MM.1S (cell line): Measurements from ENCODE around the gene ARHGEF7.

Source experiments
- DNase-seq: peaks from one replicate; pipeline ENCODE4 v3.0.0-alpha.2; 2015
- H2AFZ ChIP-seq: fragments of 300-600 bp; sonication (generic); 2 replicates; pipeline ENCODE4 v1.6.0; 2016; ENCODE audit warnings: antibody characterized with exemption, low read length
- H3F3A ChIP-seq: fragments of 300-600 bp; sonication (generic); 2 replicates; pipeline ENCODE4 v1.6.1; 2016; ENCODE audit warnings: mild to moderate bottlenecking, antibody characterized with exemption, low read length, moderate library complexity, mixed read lengths; ENCODE audit not compliant: insufficient read depth
- H3K27ac ChIP-seq: fragments of 300-600 bp; sonication (generic); 2 replicates; pipeline ENCODE4 v1.5.1; 2016; ENCODE audit warnings: mild to moderate bottlenecking, low read length
- H3K27me3 ChIP-seq: fragments of 300-600 bp; sonication (generic); replicated peaks from 2 replicates; pipeline ENCODE4 v1.6.0; 2016; ENCODE audit warnings: low read length; ENCODE audit not compliant: insufficient read depth
- H3K36me3 ChIP-seq: fragments of 300-600 bp; sonication (generic); replicated peaks from 2 replicates; pipeline ENCODE4 v1.6.1; 2016; ENCODE audit warnings: mild to moderate bottlenecking, low read length, mixed read lengths; ENCODE audit not compliant: insufficient read depth
- H3K4me1 ChIP-seq: fragments of 300-600 bp; sonication (generic); 2 replicates; pipeline ENCODE4 v1.6.1; 2016; ENCODE audit warnings: low read length, mixed read lengths
- H3K4me2 ChIP-seq: fragments of 300-600 bp; sonication (generic); 2 replicates; pipeline ENCODE4 v1.6.0; 2016; ENCODE audit warnings: low read depth, low read length
- H3K4me3 ChIP-seq: fragments of 300-600 bp; sonication (generic); 2 replicates; pipeline ENCODE4 v1.5.1; 2016; ENCODE audit warnings: low read length, mixed read lengths
- H3K79me2 ChIP-seq: fragments of 300-600 bp; sonication (generic); 2 replicates; pipeline ENCODE4 v1.6.1; 2016; ENCODE audit warnings: mixed run types, low read length, mixed read lengths
- H3K9ac ChIP-seq: fragments of 300-600 bp; sonication (generic); 2 replicates; pipeline ENCODE4 v1.6.1; 2016; ENCODE audit warnings: low read length, mixed read lengths
- H3K9me2 ChIP-seq: fragments of 300-600 bp; sonication (generic); replicated peaks from 2 replicates; pipeline ENCODE4 v1.6.1; 2016; ENCODE audit warnings: mild to moderate bottlenecking, low read length, mixed read lengths; ENCODE audit not compliant: insufficient read depth
- H3K9me3 ChIP-seq: fragments of 300-600 bp; sonication (generic); replicated peaks from 2 replicates; pipeline ENCODE4 v1.6.1; 2016; ENCODE audit warnings: mild to moderate bottlenecking, low read length, mixed read lengths; ENCODE audit not compliant: insufficient read depth
- H4K20me1 ChIP-seq: fragments of 300-600 bp; sonication (generic); 2 replicates; pipeline ENCODE4 v1.6.1; 2016; ENCODE audit warnings: mild to moderate bottlenecking, low read length, moderate library complexity, mixed read lengths; ENCODE audit not compliant: insufficient read depth
- CTCF ChIP-seq: fragments of 300-600 bp; sonication (generic); IDR thresholded peaks from 2 replicates; pipeline ENCODE4 v1.5.1; 2016; ENCODE audit warnings: antibody characterized with exemption, low read length, mixed read lengths
- EZH2 ChIP-seq: fragments of 300-600 bp; sonication (generic); optimal IDR thresholded peaks from 2 replicates; pipeline ENCODE3; 2017; ENCODE audit warnings: low read depth, mild to moderate bottlenecking, antibody characterized with exemption, low read length, mixed read lengths
- EZH2phosphoT487 ChIP-seq: fragments of 300-600 bp; sonication (generic); IDR thresholded peaks from 2 replicates; pipeline ENCODE4 v1.6.1; 2018; ENCODE audit warnings: antibody characterized with exemption, low read length

The ARHGEF7 gene

GRCh38 chr13:111142472-111142871, 27.4 kb downstream of the ARHGEF7 start:
- no peaks in the 10 kb centered on the region for H3K36me3 ChIP-seq
- no peaks in the 10 kb centered on the region for H3K79me2 ChIP-seq
- no peak for DNase-seq
- H3K4me2 ChIP-seq: no peak overlapping the region
- no peak overlapping the region for H3K27ac ChIP-seq
- H3K27me3 ChIP-seq: no peaks in the 10 kb centered on the region
- no peaks in the 10 kb centered on the region for H3K9me2 ChIP-seq
- no peak for TF ChIP-seq CTCF
- TF ChIP-seq EZH2phosphoT487: no peak
- no peak for TF ChIP-seq EZH2
- H2AFZ ChIP-seq: no peak overlapping the region
- H4K20me1 ChIP-seq: no peaks in the 10 kb centered on the region
- H3F3A ChIP-seq: no peaks in the 10 kb centered on the region
- H3K4me1 ChIP-seq: no peaks in the 10 kb centered on the region
- H3K9ac ChIP-seq: no peak overlapping the region
- H3K4me3 ChIP-seq: no peak overlapping the region
- H3K9me3 ChIP-seq: no peaks in the 10 kb centered on the region

- H3K36me3 ChIP-seq: no peaks in the 10 kb centered on the region
- DNase-seq: no peak
Measured at GRCh38 chr13:111143865-111144540, 28.9 kb downstream of the ARHGEF7 start.

GRCh38 chr13:111145071-111145470, 30.0 kb downstream of the ARHGEF7 start:
- Histone ChIP-seq H3K4me3 (no peak overlapping the region), H4K20me1 (no peaks in the 10 kb centered on the region), H3F3A (no peaks in the 10 kb centered on the region), H3K36me3 (no peaks in the 10 kb centered on the region), H3K27ac (no peak overlapping the region), H3K4me1 (no peaks in the 10 kb centered on the region), H3K9me2 (no peaks in the 10 kb centered on the region), H3K9me3 (no peaks in the 10 kb centered on the region), H3K79me2 (no peaks in the 10 kb centered on the region), H2AFZ (no peak overlapping the region), H3K9ac (no peak overlapping the region), H3K4me2 (no peak overlapping the region), H3K27me3 (no peaks in the 10 kb centered on the region)
- no peak for DNase-seq
- TF ChIP-seq EZH2: no peak
- no peak for TF ChIP-seq CTCF
- no peak for TF ChIP-seq EZH2phosphoT487

More at GRCh38 chr13:111143865-111144540, 28.9 kb downstream of the ARHGEF7 start:
- no peaks in the 10 kb centered on the region for H3K79me2 ChIP-seq
- no peaks in the 10 kb centered on the region for H3F3A ChIP-seq
- no peak overlapping the region for H3K4me2 ChIP-seq
- H3K4me3 ChIP-seq: no peak overlapping the region
- no peaks in the 10 kb centered on the region for H3K9me3 ChIP-seq
- no peak overlapping the region for H3K9ac ChIP-seq
- no peak overlapping the region for H2AFZ ChIP-seq
- H3K27ac ChIP-seq: no peak overlapping the region
- H3K4me1 ChIP-seq: no peaks in the 10 kb centered on the region
- no peak for TF ChIP-seq EZH2phosphoT487
- no peak for TF ChIP-seq EZH2
- TF ChIP-seq CTCF: no peak
- no peaks in the 10 kb centered on the region for H4K20me1 ChIP-seq
- H3K9me2 ChIP-seq: no peaks in the 10 kb centered on the region
- no peaks in the 10 kb centered on the region for H3K27me3 ChIP-seq
